Measurements from ENCODE around the gene ARL8A. TPM values are rescaled to one million over a fixed set of nuclear protein-coding genes. Genes with fewer than 3 reads are reported as not detected.
A peak's percentile ranks its signal among the peaks of the same experiment; 100 is the strongest.

Gene ARL8A
- total and polyA plus RNA-seq, 10 of the 15 experiments (the other 5 are each of a cell fraction or from before 2014, with no cell fraction given), result 0.34 to 49.2 (median 15.4) TPM

DNA sequence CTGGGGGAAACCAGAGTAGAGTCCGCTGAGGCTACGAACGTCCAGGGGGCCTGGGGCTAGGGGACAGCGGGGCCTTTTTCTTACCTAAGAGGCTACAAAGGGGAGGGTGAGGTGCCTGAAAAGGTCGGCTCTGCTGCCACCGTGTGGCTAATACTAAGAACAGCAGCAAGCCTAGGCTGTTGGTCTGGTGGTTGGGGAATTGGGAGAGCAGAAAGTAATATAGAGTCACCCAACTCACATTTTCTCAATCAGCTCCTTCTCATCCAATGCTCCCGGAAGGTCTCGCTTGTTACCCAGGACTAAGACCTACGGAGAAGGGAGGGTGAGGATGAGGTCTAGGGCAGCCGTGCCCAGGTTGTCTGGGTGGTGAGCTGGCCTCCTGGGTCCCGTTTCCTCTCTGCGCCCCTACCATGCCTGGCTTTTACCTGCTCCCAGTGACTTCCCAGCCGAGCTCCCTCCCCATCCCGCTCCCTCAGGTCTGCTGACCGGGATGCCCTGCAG is 9.3 kb downstream of the ARL8A start:
- ChIA-PET POLR2A (interaction anchor here (0.5 to 0.6 kb wide), 2 partner anchors 181 to 614 kb away, joined by 3 read pairs; no protein-coding TSS in a partner anchor), RAD21 (ENCODE audit: unreplicated experiment) (interaction anchor here (0.7 to 2.2 kb wide), 9 partner anchors 8 to 137 kb away, joined by 4 to 11 read pairs (median 5); partner anchors contain the start of gene ELF3), SMC1A (ENCODE audit: uncharacterized antibody, unreplicated experiment) (interaction anchor here (0.8 to 3.3 kb wide), 11 partner anchors 8 to 154 kb away, joined by 3 to 14 read pairs (median 4); partner anchors contain the start of gene ELF3), CTCF (interaction anchor here (0.6 to 4.2 kb wide), 39 partner anchors 8 to 637 kb away, joined by 3 to 48 read pairs (median 5); partner anchors contain the start of genes ARL8A, ELF3, GPR37L1 and PTPN7)
- H2AFZ ChIP-seq (ENCODE audit: control insufficient read depth, low read depth, low read length), result no peak overlapping the region
- H3K36me3 ChIP-seq (ENCODE audit: control insufficient read depth in 2 of 2, insufficient read depth in 2 of 2, low read length in 1 of 2), result peaks cover 7 to 23% of the 10 kb centered on the region in 2 experiments
- no peak for TF ChIP-seq FOS (IDR thresholded peaks at IDR 0.05; ENCODE audit: borderline replicate concordance, extremely low read depth, insufficient read length)
- TF ChIP-seq ZNF207 (IDR thresholded peaks at IDR 0.05; ENCODE audit: borderline replicate concordance), result no peak
- TF ChIP-seq RELB (IDR thresholded peaks at IDR 0.05; ENCODE audit: low read depth), result no peak
- peak; percentile 58 for TF ChIP-seq SMC3 (IDR thresholded peaks at IDR 0.05; ENCODE audit: borderline replicate concordance, low read length)
- no peak for TF ChIP-seq RB1 (IDR thresholded peaks at IDR 0.05; ENCODE audit: borderline replicate concordance)
- no peak for TF ChIP-seq SP1 (IDR thresholded peaks at IDR 0.05; ENCODE audit: low read depth, low read length)
- no peak for TF ChIP-seq NRF1 (conservative IDR thresholded peaks at IDR 0.05; ENCODE audit: low read depth, low read length)
- TF ChIP-seq POLR2AphosphoS5 (IDR thresholded peaks at IDR 0.05; ENCODE audit: low read length), result no peak
- no peak for TF ChIP-seq FOXM1 (IDR thresholded peaks at IDR 0.05; ENCODE audit: low read depth, low read length)
- no peak for TF ChIP-seq TARDBP (IDR thresholded peaks at IDR 0.05; ENCODE audit: borderline replicate concordance)
- no peak for TF ChIP-seq SIN3A (IDR thresholded peaks at IDR 0.05; ENCODE audit: low read depth, low read length)
- TF ChIP-seq IKZF2 (IDR thresholded peaks at IDR 0.05), result no peak
- TF ChIP-seq, protein P1, sequence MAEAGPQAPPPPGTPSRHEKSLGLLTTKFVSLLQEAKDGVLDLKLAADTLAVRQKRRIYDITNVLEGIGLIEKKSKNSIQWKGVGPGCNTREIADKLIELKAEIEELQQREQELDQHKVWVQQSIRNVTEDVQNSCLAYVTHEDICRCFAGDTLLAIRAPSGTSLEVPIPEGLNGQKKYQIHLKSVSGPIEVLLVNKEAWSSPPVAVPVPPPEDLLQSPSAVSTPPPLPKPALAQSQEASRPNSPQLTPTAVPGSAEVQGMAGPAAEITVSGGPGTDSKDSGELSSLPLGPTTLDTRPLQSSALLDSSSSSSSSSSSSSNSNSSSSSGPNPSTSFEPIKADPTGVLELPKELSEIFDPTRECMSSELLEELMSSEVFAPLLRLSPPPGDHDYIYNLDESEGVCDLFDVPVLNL (IDR thresholded peaks at IDR 0.05; ENCODE audit: low read depth, low read length), result no peak
- TF ChIP-seq RAD21 (IDR thresholded peaks at IDR 0.05; ENCODE audit: insufficient read depth, low read depth, low read length), result peak; percentile 72
- no peak for TF ChIP-seq NR2C1 (IDR thresholded peaks at IDR 0.05)
- TF ChIP-seq BHLHE40 (IDR thresholded peaks at IDR 0.05; ENCODE audit: borderline replicate concordance in 1 of 2, low read depth in 2 of 2, low read length in 1 of 2), result 0 out of 4 replicates have a peak, but pooled peaks of 1 of the 2 experiments have one; percentile 23
- no peak for TF ChIP-seq ZNF622 (IDR thresholded peaks at IDR 0.05)
- peak; percentile 77 to 86 (median 84) for TF ChIP-seq CTCF (IDR thresholded peaks at IDR 0.05 in 2 of 3, conservative IDR thresholded peaks at IDR 0.05 in 1 of 3; ENCODE audit: control insufficient read depth in 2 of 3, extremely low read depth in 1 of 3, insufficient read depth in 1 of 3, low read depth in 3 of 3, low read length in 3 of 3)
- TF ChIP-seq EP300 (IDR thresholded peaks at IDR 0.05; ENCODE audit: borderline replicate concordance in 1 of 2, control insufficient read depth in 1 of 2, low read depth in 2 of 2, low read length in 2 of 2), result no peak
- in situ Hi-C loops (cut with MboI), result no loop called here
- H3K4me3 ChIP-seq, result no peak overlapping the region
- H4K20me1 ChIP-seq (ENCODE audit: control insufficient read depth, insufficient read depth), result no peaks in the 10 kb centered on the region; the same call in none of the 2 replicates
- H3K4me2 ChIP-seq (ENCODE audit: control insufficient read depth, insufficient read depth), result no peak overlapping the region
- H3K79me2 ChIP-seq (ENCODE audit: control insufficient read depth, insufficient read depth, low read length), result no peaks in the 10 kb centered on the region; the same call in none of the 2 replicates
- intact Hi-C loops (cut with micrococcal nuclease; ENCODE audit: unreplicated experiment), result loop anchor here (1.0 kb wide), 1 partner anchor 126 kb away; no protein-coding TSS in a partner anchor
- no peaks in the 10 kb centered on the region for H3K27me3 ChIP-seq (replicated peaks in 1 of 2; ENCODE audit: control insufficient read depth in 2 of 2, insufficient read depth in 2 of 2, low read length in 1 of 2)
- peak; percentile 98 for FAIRE-seq
- 15% methylated on average over 15 of the region's 15 CpGs for WGBS (ENCODE audit: insufficient coverage, insufficient replicate concordance, low lambda C conversion rate, missing lambda C conversion rate)
- DNase-seq (ENCODE audit: low read depth, low spot score), result no peak
- no peaks in the 10 kb centered on the region for H3K4me1 ChIP-seq (ENCODE audit: control insufficient read depth, insufficient read depth, low read length)
- H3K9ac ChIP-seq (ENCODE audit: control insufficient read depth, insufficient read depth, low read length), result no peak overlapping the region
- peak; percentile 97 for ATAC-seq
- H3K9me3 ChIP-seq (replicated peaks; ENCODE audit: control insufficient read depth, insufficient read depth, low read length), result no peaks in the 10 kb centered on the region
- no peak overlapping the region for H3K27ac ChIP-seq (ENCODE audit: control insufficient read depth, insufficient read depth)
- no TSS peak for BruUV-seq (replicated peaks)

Data from GM12878 (cell line).